HepG2 (cell line): ENCODE data around the gene ZDBF2. TPM values are rescaled to one million over a fixed set of nuclear protein-coding genes. Genes with fewer than 3 reads are reported as not detected.
"Not testable (repeated sequence)": the region's sequence is repeated elsewhere in the genome, so short reads cannot be mapped to it uniquely, and the experiment has no call there.

Experiments used
- ATAC-seq: fragments of 200-7000 bp; cut with Tn5 transposase; 3 replicates; pipeline ENCODE4 v1.9.1; 2020; ENCODE audit warnings: mild to moderate bottlenecking, moderate library complexity
- BruUV-seq: library from RNA; stranded (reverse); fragments of 400-500 nt; replicated peaks from 2 replicates; lab custom pipeline; 2021; lab: Mats Ljungman, UMichigan
- CTCF ChIA-PET: fragments of 300-600 bp; formaldehyde crosslinking; extraction: SDS; loops from one replicate; lab custom pipeline; 2021; ENCODE audit warnings: low total read pairs, inconsistent platforms, low intra/inter-chr PET ratio; lab: Yijun Ruan, JAX
- POLR2A ChIA-PET: fragments of 350-600 bp; sonication (Branson Sonifier 250); formaldehyde crosslinking; loops from one replicate; lab custom pipeline; 2020; ENCODE audit warnings: antibody characterized with exemption, inconsistent platforms; lab: Yijun Ruan, JAX
- DNase-seq: peaks from one replicate; pipeline ENCODE4 v3.0.0-alpha.2; 2015; ENCODE audit warnings: low spot score
- FAIRE-seq: peaks from 3 replicates; lab custom pipeline; 2011; peaks lifted over from hg19 to GRCh38; lab: Jason Lieb, UNC
- H2AFZ ChIP-seq: one replicate; pipeline ENCODE4 v1.6.1; 2011; ENCODE audit warnings: low read length, inconsistent platforms
- H3K27ac ChIP-seq: fragments of 300-600 bp; 3 replicates; pipeline ENCODE4 v1.8.0; 2011; ENCODE audit warnings: mixed run types, mild to moderate bottlenecking, mixed read lengths, low read length, inconsistent platforms; ENCODE audit not compliant: insufficient read depth; ENCODE audit errors: extremely low read length
- H3K27me3 ChIP-seq, 2 experiments: fragments of 200-600 bp in 1 of 2; 2 replicates in 1 of 2; 3 replicates in 1 of 2; pipeline versions ENCODE4 v1.6.0 to v1.8.0; 2011; ENCODE audit warnings: low read length in 2 of 2, mild to moderate bottlenecking in 2 of 2, moderate library complexity in 2 of 2, inconsistent platforms in 1 of 2; ENCODE audit not compliant: insufficient read depth in 2 of 2, control insufficient read depth in 1 of 2
- H3K36me3 ChIP-seq, 2 experiments: fragments of 200-600 bp in 1 of 2; replicated peaks in 1 of 2; 2 replicates in 1 of 2; 3 replicates in 1 of 2; pipeline versions ENCODE4 v1.5.1 to v1.8.0; 2011; ENCODE audit warnings: low read length in 2 of 2, inconsistent platforms in 1 of 2; ENCODE audit not compliant: insufficient read depth in 2 of 2, control insufficient read depth in 1 of 2
- H3K4me1 ChIP-seq: 2 replicates; pipeline ENCODE4 v1.5.1; 2012; ENCODE audit warnings: low read length, inconsistent platforms; ENCODE audit not compliant: insufficient read depth
- H3K4me2 ChIP-seq: 2 replicates; pipeline ENCODE4 v1.6.0; 2011; ENCODE audit warnings: low read depth, low read length, inconsistent platforms
- H3K4me3 ChIP-seq, 3 experiments: fragments of 200-600 bp in 1 of 3; sonication (generic), shearing (Covaris generic) in 1 of 3; replicated peaks in 1 of 3; 2 replicates each; pipeline ENCODE4 v1.5.1; 2011 to 2016; ENCODE audit warnings: low read length in 3 of 3, inconsistent platforms in 2 of 3, low read depth in 2 of 3, mild to moderate bottlenecking in 2 of 3, control low read depth in 1 of 3, mixed read lengths in 1 of 3; ENCODE audit not compliant: insufficient read depth in 1 of 3
- H3K79me2 ChIP-seq: one replicate; pipeline ENCODE4 v1.6.1; 2011; ENCODE audit warnings: low read length, inconsistent platforms; ENCODE audit not compliant: insufficient read depth
- H3K9ac ChIP-seq: 2 replicates; pipeline ENCODE4 v1.6.0; 2011; ENCODE audit warnings: mild to moderate bottlenecking, low read depth, low read length, inconsistent platforms; ENCODE audit not compliant: insufficient read depth
- H3K9me3 ChIP-seq: 2 replicates; pipeline ENCODE4 v1.5.1; 2012; ENCODE audit warnings: mild to moderate bottlenecking, low read length
- H4K20me1 ChIP-seq: 2 replicates; pipeline ENCODE4 v1.6.0; 2011; ENCODE audit warnings: inconsistent platforms, mild to moderate bottlenecking, low read length, moderate library complexity; ENCODE audit not compliant: insufficient read depth
- HES4 ChIP-seq: sonication (generic); formaldehyde crosslinking; IDR thresholded peaks from 2 replicates; pipeline ENCODE4 v1.9.0; 2021; ENCODE audit warnings: mild to moderate bottlenecking, missing genetic modification reagents, borderline replicate concordance
- IRF2 ChIP-seq: IDR thresholded peaks from 2 replicates; pipeline ENCODE4 v1.6.1; 2018; ENCODE audit warnings: missing genetic modification reagents, missing compliant biosample characterization
- STAG1 ChIP-seq: sonication (generic); formaldehyde crosslinking; IDR thresholded peaks from 2 replicates; pipeline ENCODE4 v1.4.0; 2020; ENCODE audit warnings: missing genetic modification reagents
- ZZZ3 ChIP-seq: sonication (generic); formaldehyde crosslinking; IDR thresholded peaks from 2 replicates; pipeline ENCODE4 v1.4.0; 2020; ENCODE audit warnings: missing genetic modification reagents, mild to moderate bottlenecking, borderline replicate concordance
- WGBS: methylation state at CpG from one replicate; pipeline ENCODE4 v1.1.6; 2017; ENCODE audit warnings: low lambda C conversion rate; 5-methylcytosine and 5-hydroxymethylcytosine counted together
- in situ Hi-C: cut with HindIII; loops from 2 replicates; pipeline ENCODE4 v1.10.0; 2017; ENCODE audit warnings: low pct_unique_long_range_greater_than_20kb; ENCODE audit not compliant: extremely low pct_ligation_motif_present
- intact Hi-C: fragments of 100-400 bp; cut with micrococcal nuclease; formaldehyde crosslinking; loops from one replicate; pipeline ENCODE4 v1.10.0; 2022; ENCODE audit not compliant: unreplicated experiment
- polyA plus RNA-seq, 8 experiments: library from polyadenylated mRNA; depleted of rRNA in 3 of 8; stranded (reverse) in 7 of 8; unstranded in 1 of 8; fragments of >200 nt; fragmentation: Illumina TruSeq in 4 of 8; extraction: Trizol in 4 of 8; gene quantifications; 2 replicates each; pipeline versions ENCODE4 v1.2.1 to v1.2.3, GENCODE V29; 2011 to 2016; ENCODE audit warnings: low read depth in 4 of 8, missing spikeins in 1 of 8, mixed read lengths in 1 of 8; ENCODE audit not compliant: insufficient read depth in 1 of 8
- total RNA-seq, 5 experiments: library from RNA; depleted of rRNA; stranded (reverse); fragments of >200 nt; fragmentation: Illumina TruSeq; extraction: Trizol; gene quantifications; 2 replicates each; pipeline ENCODE4 v1.2.3, GENCODE V29; 2016; ENCODE audit warnings: low read depth in 1 of 5
- TF ChIP-seq, protein P1 (sequence below): sonication (generic); formaldehyde crosslinking; IDR thresholded peaks from 2 replicates; pipeline ENCODE4 v1.8.1; 2023; ENCODE audit warnings: missing genetic modification reagents, inconsistent platforms, borderline replicate concordance

Gene ZDBF2
- total and polyA plus RNA-seq, 2 of the 13 experiments (the other 11 are each of a cell fraction or from before 2014, with no cell fraction given) = 1.5 to 2.0 TPM

DNA sequence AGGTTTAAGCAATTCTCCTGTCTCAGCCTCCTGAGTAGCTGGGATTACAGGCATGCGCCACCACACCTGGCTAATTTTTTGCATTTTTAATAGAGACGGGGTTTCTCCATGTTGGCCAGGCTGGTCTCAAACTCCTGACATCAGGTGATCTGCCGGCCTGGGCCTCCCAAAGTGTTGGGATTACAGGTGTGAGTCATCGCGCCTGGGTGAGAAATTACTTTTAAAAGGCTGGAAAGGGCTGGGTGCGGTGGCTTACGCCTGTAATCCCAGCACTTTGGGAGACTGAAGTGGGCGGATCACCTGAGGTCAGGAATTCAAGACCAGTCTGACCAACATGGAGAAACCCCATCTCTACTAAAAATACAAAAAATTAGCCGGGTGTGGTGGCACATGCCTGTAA is 45.8 kb upstream of the ZDBF2 start:
- H3K9me3 ChIP-seq, in situ Hi-C loops, H3K4me3 ChIP-seq, H3K4me1 ChIP-seq, CTCF ChIA-PET, FAIRE-seq, H2AFZ ChIP-seq, H3K4me2 ChIP-seq, BruUV-seq, DNase-seq, H3K36me3 ChIP-seq, H3K27ac ChIP-seq, H3K9ac ChIP-seq, H4K20me1 ChIP-seq, intact Hi-C loops, POLR2A ChIA-PET, H3K79me2 ChIP-seq, ATAC-seq, H3K27me3 ChIP-seq: not testable (repeated sequence)
- WGBS = 25% methylated on average over 9 of the region's 9 CpGs

DNA sequence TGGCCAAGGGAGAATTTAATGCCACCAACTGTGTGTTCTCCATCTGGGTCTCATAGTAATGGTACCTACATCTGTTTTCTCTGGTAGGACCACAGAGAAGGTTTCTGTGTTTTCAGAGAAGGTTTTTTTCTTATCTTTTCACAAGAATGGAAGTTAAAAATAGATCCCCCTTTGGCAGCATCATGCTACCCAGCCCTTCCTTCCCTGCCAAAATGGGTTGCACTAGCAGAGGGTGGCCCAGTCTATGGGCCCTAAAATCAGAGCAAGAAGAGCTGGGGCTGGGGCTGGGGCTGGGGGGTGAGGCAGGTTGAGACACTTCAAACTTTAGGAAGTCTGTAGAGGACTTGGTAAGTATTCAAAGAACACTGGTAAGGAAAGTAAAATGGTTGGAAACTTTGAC is 44.8 kb upstream of the ZDBF2 start:
- Histone ChIP-seq H3K36me3 (no peaks in the 10 kb centered on the region), H4K20me1 (no peaks in the 10 kb centered on the region), H3K9me3 (no peaks in the 10 kb centered on the region)
- in situ Hi-C loops (no loop called here), intact Hi-C loops (no loop called here)
- no peak for FAIRE-seq
- TF ChIP-seq IRF2 (CRISPR knock-in tag) (no peak), ZZZ3 (CRISPR knock-in tag) (no peak), HES4 (CRISPR knock-in tag) (no peak), STAG1 (CRISPR knock-in tag) (no peak)
- TF ChIP-seq, protein P1, sequence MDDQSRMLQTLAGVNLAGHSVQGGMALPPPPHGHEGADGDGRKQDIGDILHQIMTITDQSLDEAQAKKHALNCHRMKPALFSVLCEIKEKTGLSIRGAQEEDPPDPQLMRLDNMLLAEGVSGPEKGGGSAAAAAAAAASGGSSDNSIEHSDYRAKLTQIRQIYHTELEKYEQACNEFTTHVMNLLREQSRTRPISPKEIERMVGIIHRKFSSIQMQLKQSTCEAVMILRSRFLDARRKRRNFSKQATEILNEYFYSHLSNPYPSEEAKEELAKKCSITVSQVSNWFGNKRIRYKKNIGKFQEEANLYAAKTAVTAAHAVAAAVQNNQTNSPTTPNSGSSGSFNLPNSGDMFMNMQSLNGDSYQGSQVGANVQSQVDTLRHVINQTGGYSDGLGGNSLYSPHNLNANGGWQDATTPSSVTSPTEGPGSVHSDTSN = no peak
- TF ChIP-seq, all 625 proteins: peak for 0
- Histone ChIP-seq H3K79me2 (no peaks in the 10 kb centered on the region), H3K4me2 (no peak overlapping the region), H3K4me3 (no peak overlapping the region), H3K4me1 (no peaks in the 10 kb centered on the region), H3K27ac (no peak overlapping the region), H3K9ac (no peak overlapping the region), H3K27me3 (peaks cover 0 to 8% of the 10 kb centered on the region in 2 experiments; a peak in 1 of 5 replicates), H2AFZ (no peak overlapping the region)
- BruUV-seq = no TSS peak
- ATAC-seq = no peak
- ChIA-PET POLR2A (no interaction called here), CTCF (no interaction called here)
- no peak for DNase-seq
